ENCODE data around the gene SAA4. TPM values are rescaled to one million over a fixed set of nuclear protein-coding genes. Genes with fewer than 3 reads are reported as not detected.
"Not testable (repeated sequence)": the region's sequence is repeated elsewhere in the genome, so short reads cannot be mapped to it uniquely, and the experiment has no call there.

Gene SAA4
- total RNA-seq, 2 donors from 2014 or later, result not detected

- TF ChIP-seq, protein P1, sequence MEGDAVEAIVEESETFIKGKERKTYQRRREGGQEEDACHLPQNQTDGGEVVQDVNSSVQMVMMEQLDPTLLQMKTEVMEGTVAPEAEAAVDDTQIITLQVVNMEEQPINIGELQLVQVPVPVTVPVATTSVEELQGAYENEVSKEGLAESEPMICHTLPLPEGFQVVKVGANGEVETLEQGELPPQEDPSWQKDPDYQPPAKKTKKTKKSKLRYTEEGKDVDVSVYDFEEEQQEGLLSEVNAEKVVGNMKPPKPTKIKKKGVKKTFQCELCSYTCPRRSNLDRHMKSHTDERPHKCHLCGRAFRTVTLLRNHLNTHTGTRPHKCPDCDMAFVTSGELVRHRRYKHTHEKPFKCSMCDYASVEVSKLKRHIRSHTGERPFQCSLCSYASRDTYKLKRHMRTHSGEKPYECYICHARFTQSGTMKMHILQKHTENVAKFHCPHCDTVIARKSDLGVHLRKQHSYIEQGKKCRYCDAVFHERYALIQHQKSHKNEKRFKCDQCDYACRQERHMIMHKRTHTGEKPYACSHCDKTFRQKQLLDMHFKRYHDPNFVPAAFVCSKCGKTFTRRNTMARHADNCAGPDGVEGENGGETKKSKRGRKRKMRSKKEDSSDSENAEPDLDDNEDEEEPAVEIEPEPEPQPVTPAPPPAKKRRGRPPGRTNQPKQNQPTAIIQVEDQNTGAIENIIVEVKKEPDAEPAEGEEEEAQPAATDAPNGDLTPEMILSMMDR (conservative IDR thresholded peaks at IDR 0.05), result no peak
Measured at GRCh38 chr11:18204771-18205170, 31.8 kb downstream of the SAA4 start.

GRCh38 chr11:18204220-18204619 is 32.4 kb downstream of the SAA4 start:
- WGBS, 2 experiments (ENCODE audit: insufficient coverage in 1 of 2, insufficient read length in 1 of 2), result 89 to 100% methylated on average over 1 to 3 of the region's 3 CpGs
- Histone ChIP-seq H3K36me3 (ENCODE audit: control insufficient read depth, insufficient read depth, low read length) (no peaks in the 10 kb centered on the region), H3K4me1 (ENCODE audit: control insufficient read depth, insufficient read depth, low read length) (no peaks in the 10 kb centered on the region), H3K27me3 (ENCODE audit: control insufficient read depth, insufficient read depth, low read length, poor library complexity, severe bottlenecking) (peaks cover 2% of the 10 kb centered on the region), H3K9me3 (ENCODE audit: control insufficient read depth, low read length) (no peaks in the 10 kb centered on the region), H3K27ac (ENCODE audit: low read depth, low read length) (no peak overlapping the region), H3K9ac (ENCODE audit: extremely low read depth, low read length, poor library complexity, severe bottlenecking) (no peak overlapping the region), H3K4me3 (ENCODE audit: low read length) (no peak overlapping the region)
- DNase-seq, result no peak
- no peak overlapping the region for H3K4me3 Mint-ChIP-seq
- H3K4me1 Mint-ChIP-seq, result no peaks in the 10 kb centered on the region
- no peak overlapping the region for H3K27ac Mint-ChIP-seq
- peaks cover 16% of the 10 kb centered on the region for H3K27me3 Mint-ChIP-seq (ENCODE audit: insufficient read depth)
- no peaks in the 10 kb centered on the region for H3K36me3 Mint-ChIP-seq (ENCODE audit: low read depth)
- TF ChIP-seq, protein P1 (conservative IDR thresholded peaks at IDR 0.05), result no peak
- H3K9me3 Mint-ChIP-seq, result peaks cover 4% of the 10 kb centered on the region

More at GRCh38 chr11:18204771-18205170, 31.8 kb downstream of the SAA4 start:
- peaks cover 7% of the 10 kb centered on the region for H3K27me3 ChIP-seq (ENCODE audit: control insufficient read depth, insufficient read depth, low read length, poor library complexity, severe bottlenecking)
- no peaks in the 10 kb centered on the region for H3K36me3 ChIP-seq (ENCODE audit: control insufficient read depth, insufficient read depth, low read length)
- Mint-ChIP-seq H3K4me3 (no peak overlapping the region), H3K4me1 (no peaks in the 10 kb centered on the region), H3K27me3 (ENCODE audit: insufficient read depth) (peaks cover 22% of the 10 kb centered on the region), H3K36me3 (ENCODE audit: low read depth) (no peaks in the 10 kb centered on the region), H3K9me3 (peaks cover 4% of the 10 kb centered on the region), H3K27ac (no peak overlapping the region)
- no peaks in the 10 kb centered on the region for H3K9me3 ChIP-seq (ENCODE audit: control insufficient read depth, low read length)
- no peaks in the 10 kb centered on the region for H3K4me1 ChIP-seq (ENCODE audit: control insufficient read depth, insufficient read depth, low read length)
- no peak overlapping the region for H3K9ac ChIP-seq (ENCODE audit: extremely low read depth, low read length, poor library complexity, severe bottlenecking)
- H3K27ac ChIP-seq (ENCODE audit: low read depth, low read length), result no peak overlapping the region
- H3K4me3 ChIP-seq (ENCODE audit: low read length), result no peak overlapping the region
- DNase-seq, result no peak

- Mint-ChIP-seq H3K4me3 (no peak overlapping the region), H3K9me3 (peaks cover 4% of the 10 kb centered on the region), H3K27me3 (ENCODE audit: insufficient read depth) (peaks cover 13% of the 10 kb centered on the region), H3K4me1 (no peaks in the 10 kb centered on the region), H3K27ac (no peak overlapping the region), H3K36me3 (ENCODE audit: low read depth) (no peaks in the 10 kb centered on the region)
- no peak overlapping the region for H3K27ac ChIP-seq (ENCODE audit: low read depth, low read length)
- H3K4me3 ChIP-seq (ENCODE audit: low read length), result no peak overlapping the region
- TF ChIP-seq, protein P1 (conservative IDR thresholded peaks at IDR 0.05), result peak; percentile 81
- no peaks in the 10 kb centered on the region for H3K4me1 ChIP-seq (ENCODE audit: control insufficient read depth, insufficient read depth, low read length)
- no peak overlapping the region for H3K9ac ChIP-seq (ENCODE audit: extremely low read depth, low read length, poor library complexity, severe bottlenecking)
- peak; percentile 83 for DNase-seq
- H3K36me3 ChIP-seq (ENCODE audit: control insufficient read depth, insufficient read depth, low read length), result no peaks in the 10 kb centered on the region
- 0 to 14% methylated on average over 2 to 6 of the region's 6 CpGs for WGBS, 2 experiments (ENCODE audit: insufficient coverage in 1 of 2, insufficient read length in 1 of 2)
- H3K27me3 ChIP-seq (ENCODE audit: control insufficient read depth, insufficient read depth, low read length, poor library complexity, severe bottlenecking), result no peaks in the 10 kb centered on the region
- no peaks in the 10 kb centered on the region for H3K9me3 ChIP-seq (ENCODE audit: control insufficient read depth, low read length)
Measured at GRCh38 chr11:18203723-18204122, 32.9 kb downstream of the SAA4 start.

DNA sequence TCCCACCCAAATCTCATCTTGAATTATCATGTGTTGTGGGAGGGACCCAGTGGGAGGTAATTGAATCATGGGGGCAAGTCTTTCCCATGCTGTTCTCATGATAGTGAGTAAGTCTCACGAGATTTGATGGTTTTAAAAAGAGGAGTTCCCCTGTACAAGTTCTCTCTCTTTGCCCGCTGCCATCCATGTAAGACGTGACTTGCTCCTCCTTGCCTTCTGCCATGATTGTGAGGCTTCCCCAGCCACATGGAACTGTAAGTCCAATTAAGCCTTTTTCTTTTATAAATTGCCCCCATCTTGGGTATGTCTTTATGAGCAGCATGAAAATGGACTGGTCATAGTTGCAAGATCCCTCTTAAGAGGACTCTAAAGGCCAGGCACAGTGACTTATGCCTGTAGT is 38.9 kb downstream of the SAA4 start:
- H3K4me1 ChIP-seq (ENCODE audit: control insufficient read depth, insufficient read depth, low read length); H3K9me3 ChIP-seq (ENCODE audit: control insufficient read depth, low read length); H3K27me3 ChIP-seq (ENCODE audit: control insufficient read depth, insufficient read depth, low read length, poor library complexity, severe bottlenecking); H3K27me3 Mint-ChIP-seq (ENCODE audit: insufficient read depth); H3K4me3 ChIP-seq (ENCODE audit: low read length); H3K36me3 ChIP-seq (ENCODE audit: control insufficient read depth, insufficient read depth, low read length); H3K9ac ChIP-seq (ENCODE audit: extremely low read depth, low read length, poor library complexity, severe bottlenecking); H3K27ac ChIP-seq (ENCODE audit: low read depth, low read length); H3K4me1 Mint-ChIP-seq; H3K4me3 Mint-ChIP-seq; DNase-seq; H3K27ac Mint-ChIP-seq; H3K36me3 Mint-ChIP-seq (ENCODE audit: low read depth); H3K9me3 Mint-ChIP-seq: not testable (repeated sequence)
- 45% methylated on average over 2 of the region's 3 CpGs; no CpG with 5 or more reads in 1 of the 2 experiments for WGBS, 2 experiments (ENCODE audit: insufficient coverage in 1 of 2, insufficient read length in 1 of 2)
